CD4-positive, alpha-beta T cell (primary cell): ENCODE data around the gene HMCN2. TPM values are rescaled to one million over a fixed set of nuclear protein-coding genes. Genes with fewer than 3 reads are reported as not detected.

Experiments
- ATAC-seq: fragments of 200-7000 bp; cut with Tn5 transposase; one replicate; pipeline ENCODE4 v1.10.0; 2022; ENCODE audit warnings: mild to moderate bottlenecking; ENCODE audit not compliant: poor library complexity
- CTCF ChIA-PET: fragments of 350-600 bp; sonication (Branson Sonifier 250); formaldehyde crosslinking; loops from one replicate; lab custom pipeline; 2021; ENCODE audit warnings: antibody characterized with exemption, inconsistent platforms; lab: Charles Lee
- POLR2A ChIA-PET: fragments of 350-600 bp; sonication (Branson Sonifier 250); formaldehyde crosslinking; loops from one replicate; lab custom pipeline; 2021; ENCODE audit warnings: antibody characterized with exemption, inconsistent platforms; lab: Charles Lee
- DNase-seq, 14 experiments: peaks; one replicate each; pipeline ENCODE4 v3.0.0-alpha.2; 2013 to 2020; ENCODE audit warnings: mixed read lengths in 2 of 14
- H3K27ac ChIP-seq, 2 donors: one replicate each; pipeline versions ENCODE4 v1.5.1 to v1.7.0; 2013; ENCODE audit warnings: low read length in 2 of 2, low read depth in 1 of 2, mild to moderate bottlenecking in 1 of 2
- H3K27me3 ChIP-seq, 2 experiments: 1 replicate in 1 of 2; 2 replicates in 1 of 2; pipeline versions ENCODE4 v1.6.1 to v1.7.0; 2013; ENCODE audit warnings: low read length in 2 of 2, control low read depth in 1 of 2, mild to moderate bottlenecking in 1 of 2, moderate library complexity in 1 of 2; ENCODE audit not compliant: insufficient read depth in 2 of 2, control insufficient read depth in 1 of 2
- H3K36me3 ChIP-seq: one replicate; pipeline ENCODE4 v1.6.1; 2013; ENCODE audit warnings: low read length, control low read depth; ENCODE audit not compliant: insufficient read depth
- H3K4me1 ChIP-seq: one replicate; pipeline ENCODE4 v1.6.1; 2013; ENCODE audit warnings: low read length, control low read depth; ENCODE audit not compliant: insufficient read depth
- H3K4me3 ChIP-seq: one replicate; pipeline ENCODE4 v1.5.1; 2013; ENCODE audit warnings: mild to moderate bottlenecking, low read length, moderate library complexity
- H3K9me3 ChIP-seq, 2 experiments: 1 replicate in 1 of 2; 2 replicates in 1 of 2; pipeline versions ENCODE4 v1.6.1 to v1.7.0; 2013; ENCODE audit warnings: low read length in 2 of 2, mild to moderate bottlenecking in 2 of 2, control low read depth in 1 of 2, moderate library complexity in 1 of 2; ENCODE audit not compliant: control insufficient read depth in 1 of 2, insufficient read depth in 1 of 2
- H3K27ac Mint-ChIP-seq: one replicate; pipeline ENCODE4 v1.8.0; 2020; ENCODE audit warnings: mixed read lengths
- H3K27me3 Mint-ChIP-seq: one replicate; pipeline ENCODE4 v1.8.0; 2021; ENCODE audit warnings: mixed read lengths
- H3K36me3 Mint-ChIP-seq: one replicate; pipeline ENCODE4 v1.8.0; 2021; ENCODE audit warnings: low read depth, mixed read lengths
- H3K4me1 Mint-ChIP-seq: one replicate; pipeline ENCODE4 v1.8.0; 2021; ENCODE audit warnings: low read depth, mixed read lengths
- H3K4me3 Mint-ChIP-seq: one replicate; pipeline ENCODE4 v1.8.0; 2020; ENCODE audit warnings: mild to moderate bottlenecking, mixed read lengths
- H3K9me3 Mint-ChIP-seq: one replicate; pipeline ENCODE4 v1.8.0; 2020; ENCODE audit warnings: mixed read lengths
- CTCF ChIP-seq: fragments of 200-600 bp; IDR thresholded peaks from one replicate; pipeline ENCODE4 v1.8.0; 2022; ENCODE audit warnings: antibody characterized with exemption, mild to moderate bottlenecking
- intact Hi-C, 2 experiments: fragments of 100-400 bp; cut with DNase I in 1 of 2; cut with micrococcal nuclease in 1 of 2; formaldehyde crosslinking; loops; one replicate each; pipeline versions ENCODE4 v1.15.1 to v1.9.0; 2023 to 2025; cut with DNase I, micrococcal nuclease
- total RNA-seq, 174 experiments: library from RNA in 2 of 174; stranded (reverse) in 2 of 174; gene quantifications; one replicate each; pipeline ENCODE4 v1.2.3 and lab custom pipeline; 2021 to 2026

Gene HMCN2
- total RNA-seq, 2 experiments from 2014 or later, result not detected

- no peak for TF ChIP-seq CTCF
- H3K36me3 ChIP-seq, result no peaks in the 10 kb centered on the region
- POLR2A ChIA-PET, result no interaction called here
- H3K9me3 ChIP-seq, result peaks cover 0 to 13% of the 10 kb centered on the region in 2 experiments
- no peaks in the 10 kb centered on the region for H3K9me3 Mint-ChIP-seq
- DNase-seq (no peak), ATAC-seq (no peak)
- CTCF ChIA-PET, result no interaction called here
- no peaks in the 10 kb centered on the region for H3K4me1 ChIP-seq
- H3K4me1 Mint-ChIP-seq, result no peaks in the 10 kb centered on the region
- H3K27me3 ChIP-seq, result peaks cover 0 to 5% of the 10 kb centered on the region in 2 experiments
- no peaks in the 10 kb centered on the region for H3K36me3 Mint-ChIP-seq
- peaks cover 5% of the 10 kb centered on the region for H3K27me3 Mint-ChIP-seq
- no peak overlapping the region for H3K4me3 ChIP-seq
- no peak overlapping the region for H3K27ac ChIP-seq
- no peak overlapping the region for H3K27ac Mint-ChIP-seq
- intact Hi-C loops, result no loop called here
- H3K4me3 Mint-ChIP-seq, result no peak overlapping the region
These were observed 44.3 kb downstream of the HMCN2 start for GRCh38 chr9:130309689-130310455.

GRCh38 chr9:130310456-130310855 lies 44.9 kb downstream of the HMCN2 start:
- H3K36me3 ChIP-seq, result no peaks in the 10 kb centered on the region
- POLR2A ChIA-PET, result no interaction called here
- H3K4me1 Mint-ChIP-seq, result no peaks in the 10 kb centered on the region
- CTCF ChIA-PET, result no interaction called here
- intact Hi-C loops, result no loop called here
- no peak overlapping the region for H3K4me3 Mint-ChIP-seq
- peaks cover 0 to 13% of the 10 kb centered on the region in 2 experiments for H3K9me3 ChIP-seq
- H3K27me3 ChIP-seq, result peaks cover 0 to 5% of the 10 kb centered on the region in 2 experiments
- TF ChIP-seq CTCF, result no peak
- H3K36me3 Mint-ChIP-seq, result no peaks in the 10 kb centered on the region
- no peak for DNase-seq
- no peak overlapping the region for H3K4me3 ChIP-seq
- H3K9me3 Mint-ChIP-seq, result no peaks in the 10 kb centered on the region
- no peaks in the 10 kb centered on the region for H3K27me3 Mint-ChIP-seq
- H3K4me1 ChIP-seq, result no peaks in the 10 kb centered on the region
- ATAC-seq, result no peak
- H3K27ac Mint-ChIP-seq, result no peak overlapping the region
- H3K27ac ChIP-seq, result no peak overlapping the region

GRCh38 chr9:130311003-130311402 lies 45.4 kb downstream of the HMCN2 start:
- no peak overlapping the region for H3K4me3 Mint-ChIP-seq
- H3K27ac ChIP-seq, result no peak overlapping the region
- H3K9me3 Mint-ChIP-seq, result no peaks in the 10 kb centered on the region
- no peak for ATAC-seq
- ChIA-PET CTCF (no interaction called here), POLR2A (no interaction called here)
- H3K4me3 ChIP-seq, result no peak overlapping the region
- peaks cover 3% of the 10 kb centered on the region for H3K27me3 Mint-ChIP-seq
- no peaks in the 10 kb centered on the region for H3K36me3 ChIP-seq
- no peaks in the 10 kb centered on the region for H3K4me1 ChIP-seq
- intact Hi-C loops, result no loop called here
- no peaks in the 10 kb centered on the region for H3K4me1 Mint-ChIP-seq
- peaks cover 0 to 3% of the 10 kb centered on the region in 2 experiments for H3K27me3 ChIP-seq
- no peak for DNase-seq
- H3K27ac Mint-ChIP-seq, result no peak overlapping the region
- peaks cover 0 to 13% of the 10 kb centered on the region in 2 experiments for H3K9me3 ChIP-seq
- TF ChIP-seq CTCF, result no peak
- no peaks in the 10 kb centered on the region for H3K36me3 Mint-ChIP-seq
